GM10266 (cell line): ENCODE results near the gene ERN1.

Source experiments
- DNase-seq: peaks from one replicate; pipeline ENCODE4 v3.0.0; 2012; ENCODE audit errors: extremely low spot score
- CTCF ChIP-seq: IDR thresholded peaks from 2 replicates; pipeline ENCODE4 v1.5.1; 2012; ENCODE audit warnings: mild to moderate bottlenecking, low read depth; ENCODE audit not compliant: control insufficient read depth, insufficient read depth; ENCODE audit errors: missing control alignments

ERN1 gene

DNA sequence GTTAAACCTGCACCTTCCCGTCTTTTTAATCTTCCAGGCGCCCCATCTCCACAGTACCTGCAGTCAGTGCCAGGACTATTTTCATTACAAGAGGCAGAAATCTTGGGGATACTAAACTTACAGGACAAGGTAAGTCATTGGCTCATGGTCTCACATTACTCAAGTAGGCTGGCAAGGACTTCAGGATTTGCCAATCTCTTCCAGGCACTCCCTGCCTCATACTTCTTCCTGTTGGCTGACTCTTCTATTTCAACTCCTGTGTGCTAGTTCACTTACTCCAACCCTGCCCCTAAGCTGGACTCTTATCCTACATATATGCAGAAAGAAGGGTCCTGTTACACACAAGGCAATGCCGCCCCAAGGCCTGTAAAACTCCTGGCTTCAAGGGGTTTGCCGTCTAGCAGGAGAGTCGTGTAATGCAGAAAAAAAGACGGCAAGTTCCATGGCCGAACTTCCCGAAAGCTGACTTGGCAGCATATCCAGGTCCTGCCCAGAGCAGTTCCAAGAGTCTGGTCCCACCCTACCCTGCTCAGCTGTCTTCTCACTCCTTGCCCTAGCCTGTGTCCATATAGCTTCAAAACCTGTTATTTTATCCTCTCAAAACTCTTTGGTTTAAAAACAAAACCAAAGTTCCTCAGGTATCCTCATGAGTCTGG, 14.8 kb downstream of the ERN1 start:
- DNase-seq: no peak
- no peak for TF ChIP-seq CTCF

- DNase-seq: no peak
- no peak for TF ChIP-seq CTCF
These were observed 16.9 kb downstream of the ERN1 start for GRCh38 chr17:64113006-64113405.

DNA sequence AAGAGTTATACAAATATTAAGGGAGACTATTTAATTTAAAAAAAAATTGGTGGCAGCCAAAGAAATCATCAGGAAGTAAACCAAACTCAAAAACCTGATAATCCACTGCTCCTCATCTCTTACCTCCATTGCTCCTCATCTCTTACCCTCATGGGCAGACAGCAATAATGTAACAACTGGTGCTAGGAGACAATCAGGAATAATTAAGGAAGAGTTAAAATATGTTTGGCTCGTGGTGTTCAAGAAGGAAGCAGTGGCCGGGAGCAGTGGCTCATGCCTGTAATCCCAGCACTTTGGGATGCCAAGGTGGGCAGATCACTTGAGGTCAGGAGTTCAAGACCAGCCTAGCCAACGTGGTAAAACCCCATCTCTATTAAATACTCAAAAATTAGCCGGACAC, 18.1 kb downstream of the ERN1 start:
- TF ChIP-seq CTCF: no peak
- DNase-seq: no peak

GRCh38 chr17:64110379-64111152, 19.4 kb downstream of the ERN1 start:
- no peak for TF ChIP-seq CTCF
- DNase-seq: no peak

DNA sequence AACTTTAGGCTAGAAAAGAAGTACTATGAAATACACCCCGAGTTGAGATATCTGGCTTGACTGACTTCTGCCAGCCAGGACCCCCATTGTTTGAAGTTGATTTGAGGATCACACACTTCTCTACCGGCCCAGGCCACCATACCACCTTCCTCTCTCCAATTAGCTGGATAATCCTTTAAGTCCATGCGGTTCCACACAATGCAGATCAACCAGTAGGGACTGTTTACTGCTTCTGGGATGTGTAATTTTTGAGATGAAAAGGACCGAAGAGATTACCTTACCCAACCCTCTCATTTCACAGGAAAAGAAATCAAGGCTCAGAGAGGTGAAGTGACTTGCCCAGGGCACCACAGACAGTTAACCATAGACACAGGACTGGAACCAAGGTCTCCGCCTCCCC, 20.5 kb downstream of the ERN1 start:
- DNase-seq: no peak
- TF ChIP-seq CTCF: no peak

- TF ChIP-seq CTCF: no peak
- no peak for DNase-seq
These were observed 22.3 kb downstream of the ERN1 start for GRCh38 chr17:64107500-64108236.
